ENCODE measurements around the gene ZKSCAN3.

ZKSCAN3 gene

DNA sequence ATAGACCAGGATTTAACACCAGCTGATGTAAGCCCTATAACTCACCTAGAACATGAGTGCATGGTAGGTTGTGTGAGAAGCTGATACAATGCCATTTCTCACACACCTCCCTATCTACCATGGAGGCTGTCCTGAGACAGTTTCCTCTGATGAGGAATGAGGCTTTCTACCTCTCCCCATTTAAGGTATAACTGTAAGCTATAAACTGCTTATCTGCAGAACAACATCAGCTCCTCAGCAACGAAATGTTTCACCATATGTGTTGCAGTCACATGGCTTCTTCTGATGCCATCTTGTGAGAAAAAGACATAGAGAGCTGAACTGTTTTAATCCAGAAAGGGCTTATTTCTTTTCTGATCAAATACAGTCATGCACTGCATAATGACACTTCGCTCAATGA, 20.7 kb downstream of the ZKSCAN3 start:
- no peak for DNase-seq (ENCODE audit: low read depth in 1 of 2, low spot score in 1 of 2)
- TF ChIP-seq REST (IDR thresholded peaks at IDR 0.05; ENCODE audit: insufficient replicate concordance, low read depth) (no peak), SPI1 (IDR thresholded peaks at IDR 0.05; ENCODE audit: borderline replicate concordance, low read depth) (no peak), CTCF (IDR thresholded peaks at IDR 0.05; ENCODE audit: insufficient read depth, low read length) (no peak), GABPA (IDR thresholded peaks at IDR 0.05; ENCODE audit: low read depth) (no peak), POLR2AphosphoS5 (IDR thresholded peaks at IDR 0.05; ENCODE audit: low read depth) (no peak)
- Histone ChIP-seq H3K27ac (replicated peaks) (no peak overlapping the region), H3K27me3 (ENCODE audit: insufficient read depth, poor library complexity, severe bottlenecking) (no peaks in the 10 kb centered on the region), H3K4me3 (replicated peaks; ENCODE audit: insufficient read depth, low read length) (no peak overlapping the region)

- H3K4me3 ChIP-seq (replicated peaks; ENCODE audit: insufficient read depth, low read length) = no peak overlapping the region
These were observed 21.5 kb downstream of the ZKSCAN3 start for GRCh38 chr6:28371280-28371679.

More at GRCh38 chr6:28371280-28371679, 21.5 kb downstream of the ZKSCAN3 start:
- TF ChIP-seq SPI1 (IDR thresholded peaks at IDR 0.05; ENCODE audit: borderline replicate concordance, low read depth) = no peak
- no peak for TF ChIP-seq CTCF (IDR thresholded peaks at IDR 0.05; ENCODE audit: insufficient read depth, low read length)
- TF ChIP-seq POLR2AphosphoS5 (IDR thresholded peaks at IDR 0.05; ENCODE audit: low read depth) = no peak
- TF ChIP-seq GABPA (IDR thresholded peaks at IDR 0.05; ENCODE audit: low read depth) = no peak
- no peak for TF ChIP-seq REST (IDR thresholded peaks at IDR 0.05; ENCODE audit: insufficient replicate concordance, low read depth)
- Histone ChIP-seq H3K27ac (replicated peaks) (no peak overlapping the region), H3K27me3 (ENCODE audit: insufficient read depth, poor library complexity, severe bottlenecking) (no peaks in the 10 kb centered on the region)
- no peak for DNase-seq (ENCODE audit: low read depth in 1 of 2, low spot score in 1 of 2)

Data from HL-60 (cell line).